ENCODE results near the gene CTIF.

DNA sequence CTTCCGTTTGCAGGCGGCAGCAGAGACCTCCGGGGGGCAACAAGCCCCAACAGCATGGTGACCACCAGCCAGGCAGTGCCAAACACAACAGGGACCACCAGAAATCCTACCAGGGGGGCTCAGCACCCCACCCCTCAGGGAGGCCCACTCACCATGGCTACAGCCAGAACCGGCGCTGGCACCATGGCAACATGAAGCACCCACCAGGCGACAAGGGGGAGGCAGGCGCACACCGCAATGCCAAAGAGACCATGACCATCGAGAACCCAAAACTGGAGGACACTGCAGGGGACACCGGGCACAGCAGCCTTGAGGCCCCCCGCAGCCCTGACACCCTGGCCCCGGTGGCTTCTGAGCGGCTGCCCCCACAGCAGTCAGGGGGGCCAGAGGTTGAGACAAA is 219.1 kb downstream of the CTIF start:
- TF ChIP-seq, protein P1, sequence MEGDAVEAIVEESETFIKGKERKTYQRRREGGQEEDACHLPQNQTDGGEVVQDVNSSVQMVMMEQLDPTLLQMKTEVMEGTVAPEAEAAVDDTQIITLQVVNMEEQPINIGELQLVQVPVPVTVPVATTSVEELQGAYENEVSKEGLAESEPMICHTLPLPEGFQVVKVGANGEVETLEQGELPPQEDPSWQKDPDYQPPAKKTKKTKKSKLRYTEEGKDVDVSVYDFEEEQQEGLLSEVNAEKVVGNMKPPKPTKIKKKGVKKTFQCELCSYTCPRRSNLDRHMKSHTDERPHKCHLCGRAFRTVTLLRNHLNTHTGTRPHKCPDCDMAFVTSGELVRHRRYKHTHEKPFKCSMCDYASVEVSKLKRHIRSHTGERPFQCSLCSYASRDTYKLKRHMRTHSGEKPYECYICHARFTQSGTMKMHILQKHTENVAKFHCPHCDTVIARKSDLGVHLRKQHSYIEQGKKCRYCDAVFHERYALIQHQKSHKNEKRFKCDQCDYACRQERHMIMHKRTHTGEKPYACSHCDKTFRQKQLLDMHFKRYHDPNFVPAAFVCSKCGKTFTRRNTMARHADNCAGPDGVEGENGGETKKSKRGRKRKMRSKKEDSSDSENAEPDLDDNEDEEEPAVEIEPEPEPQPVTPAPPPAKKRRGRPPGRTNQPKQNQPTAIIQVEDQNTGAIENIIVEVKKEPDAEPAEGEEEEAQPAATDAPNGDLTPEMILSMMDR (IDR thresholded peaks at IDR 0.05) = no peak
- no peak for TF ChIP-seq POLR2A (IDR thresholded peaks at IDR 0.05)
